NCI-H2227 (cell line): ENCODE measurements around the gene STUM.
"Not testable (repeated sequence)": the region's sequence is repeated elsewhere in the genome, so short reads cannot be mapped to it uniquely, and the experiment has no call there.

ENCODE experiments used
- DNase-seq: peaks from one replicate; lab custom pipeline; 2025; ENCODE audit not compliant: unreplicated experiment; lab: John Stamatoyannopoulos, UW

STUM gene

GRCh38 chr1:226548256-226549093 lies at the start of gene STUM:
TSS of gene STUM (plus strand) at chr1:226548764. CDS start at chr1:226548905, 141 bp downstream.
- peak; percentile 66 for DNase-seq

GRCh38 chr1:226499699-226500098 lies 48.9 kb upstream of the STUM start:
- DNase-seq: not testable (repeated sequence)

GRCh38 chr1:226506021-226506420 lies 42.5 kb upstream of the STUM start:
- DNase-seq: no peak

GRCh38 chr1:226506921-226507320 lies 41.6 kb upstream of the STUM start:
- DNase-seq: no peak

GRCh38 chr1:226510453-226510852 lies 38.1 kb upstream of the STUM start:
- DNase-seq: no peak

- DNase-seq: no peak
Measured at GRCh38 chr1:226511296-226511695, 37.3 kb upstream of the STUM start.

GRCh38 chr1:226512076-226512728 lies 36.4 kb upstream of the STUM start:
- DNase-seq: no peak

GRCh38 chr1:226518375-226518774 lies 30.2 kb upstream of the STUM start:
- DNase-seq: no peak

- no peak for DNase-seq
Measured at GRCh38 chr1:226519135-226519534, 29.4 kb upstream of the STUM start.

GRCh38 chr1:226519716-226520598 lies 28.6 kb upstream of the STUM start:
- DNase-seq: peak; percentile 28

- DNase-seq: peak; percentile 18
Measured at GRCh38 chr1:226520640-226521355, 27.8 kb upstream of the STUM start.

- no peak for DNase-seq
Measured at GRCh38 chr1:226523646-226524406, 24.7 kb upstream of the STUM start.

GRCh38 chr1:226524547-226524946 lies 24.0 kb upstream of the STUM start:
- DNase-seq: no peak

GRCh38 chr1:226525750-226526149 lies 22.8 kb upstream of the STUM start:
- no peak for DNase-seq

GRCh38 chr1:226526801-226527595 lies 21.6 kb upstream of the STUM start:
- no peak for DNase-seq

- DNase-seq: no peak
Measured at GRCh38 chr1:226529891-226530290, 18.7 kb upstream of the STUM start.

GRCh38 chr1:226530591-226530990 lies 18.0 kb upstream of the STUM start:
- no peak for DNase-seq

- DNase-seq: no peak
Measured at GRCh38 chr1:226531360-226532093, 17.0 kb upstream of the STUM start.

- no peak for DNase-seq
Measured at GRCh38 chr1:226532553-226532952, 16.0 kb upstream of the STUM start.
